GM12873 (cell line): Measurements from ENCODE around the gene ARHGAP21.

Experiments used
- CTCF ChIP-seq: IDR thresholded peaks from 2 replicates; pipeline ENCODE4 v1.5.1; 2012; ENCODE audit warnings: low read depth, mild to moderate bottlenecking, moderate library complexity, low read length, control low read depth; ENCODE audit not compliant: insufficient read depth; ENCODE audit errors: missing control alignments

The ARHGAP21 gene

DNA sequence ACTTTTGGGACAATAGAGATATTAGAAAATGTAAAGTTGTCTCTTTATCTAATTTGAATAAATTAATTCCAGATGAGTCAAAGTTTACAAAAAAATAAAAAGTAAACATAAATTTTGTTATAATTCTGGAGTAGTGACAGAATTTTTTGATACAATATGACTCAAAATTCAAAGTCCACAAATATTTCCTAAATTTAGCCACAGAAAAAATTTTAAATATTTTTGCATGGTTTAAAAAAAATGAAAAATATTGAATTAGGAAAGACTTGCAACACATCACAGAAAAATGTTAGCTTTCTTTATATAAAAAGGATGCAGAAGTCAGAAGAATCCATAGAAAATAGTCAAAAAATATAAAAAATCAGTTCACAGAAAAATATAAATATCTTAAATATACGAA, 117.7 kb downstream of the ARHGAP21 start:
- no peak for TF ChIP-seq CTCF

DNA sequence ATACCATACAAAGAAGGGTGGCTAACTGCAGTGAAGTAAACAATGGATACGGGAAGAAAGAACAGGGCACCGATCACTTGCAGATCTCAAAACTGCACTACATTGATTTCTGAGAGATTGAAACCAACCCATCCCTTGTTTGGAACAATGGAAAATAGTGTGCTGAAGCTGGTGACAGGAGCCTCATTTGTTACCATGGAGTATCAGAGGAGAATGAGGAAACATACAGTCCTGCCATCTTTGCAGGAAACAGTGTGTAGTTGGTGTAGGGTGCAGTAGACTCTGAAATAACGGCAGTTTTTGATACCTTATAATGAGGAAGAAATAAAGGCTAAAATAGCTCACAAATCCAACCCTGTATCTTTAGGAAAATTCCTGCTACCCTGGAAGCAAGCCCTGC, 118.5 kb downstream of the ARHGAP21 start:
- no peak for TF ChIP-seq CTCF

- no peak for TF ChIP-seq CTCF
These were observed 120.4 kb downstream of the ARHGAP21 start for GRCh38 chr10:24603333-24603732.

- TF ChIP-seq CTCF: no peak
These were observed 125.7 kb downstream of the ARHGAP21 start for GRCh38 chr10:24597961-24598360.

DNA sequence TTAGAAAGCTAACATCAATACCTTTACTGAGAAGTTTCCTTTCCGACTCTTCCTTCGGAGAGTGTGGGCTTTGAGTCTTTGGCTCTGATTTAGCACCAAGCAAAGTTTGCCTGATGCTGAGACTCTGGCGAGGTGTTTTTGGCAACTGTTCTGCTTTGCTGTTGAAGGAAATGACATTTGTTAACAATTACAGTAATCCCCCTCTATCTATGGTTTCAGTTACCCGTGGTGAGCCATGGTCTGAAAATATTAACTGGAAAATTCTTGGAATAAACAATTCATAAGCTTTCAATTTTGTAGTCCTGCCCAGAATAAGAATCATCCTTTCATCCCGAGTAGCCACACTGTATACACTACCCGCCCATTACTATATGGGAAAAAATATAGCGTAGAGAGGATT, 126.3 kb downstream of the ARHGAP21 start:
- no peak for TF ChIP-seq CTCF

DNA sequence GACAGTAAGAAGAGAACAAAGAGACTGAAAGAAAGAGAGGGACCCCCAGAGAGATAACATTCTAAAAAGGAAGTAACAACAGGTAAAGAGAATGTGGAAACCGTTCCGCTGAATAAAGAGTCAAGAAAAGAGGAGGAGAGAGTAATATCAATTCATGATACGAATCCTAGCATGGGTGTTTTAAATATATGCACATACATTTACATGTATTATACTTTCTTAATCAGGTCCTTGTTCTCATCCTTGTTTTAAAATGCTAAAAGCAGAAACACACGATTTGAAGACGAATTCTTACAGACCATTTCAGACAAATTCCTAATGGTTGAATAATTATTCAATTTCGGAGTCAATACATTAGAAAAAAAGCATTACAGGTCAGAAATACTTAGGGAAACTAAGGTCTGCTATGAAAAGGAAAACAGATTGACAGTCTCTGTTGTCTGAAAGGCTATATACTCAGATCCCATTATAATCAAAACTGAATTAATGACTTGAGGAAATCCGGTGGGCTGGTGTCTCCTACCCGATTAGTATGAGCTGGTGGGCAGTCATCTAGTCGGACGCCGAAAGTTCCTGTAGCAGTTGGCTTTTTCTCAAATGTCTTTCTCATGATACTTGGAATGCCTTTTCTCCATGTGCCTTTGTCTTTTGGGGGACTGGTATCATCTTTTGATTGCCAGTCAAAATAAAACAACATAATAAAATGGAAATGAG, 127.3 kb downstream of the ARHGAP21 start:
- TF ChIP-seq CTCF: no peak

DNA sequence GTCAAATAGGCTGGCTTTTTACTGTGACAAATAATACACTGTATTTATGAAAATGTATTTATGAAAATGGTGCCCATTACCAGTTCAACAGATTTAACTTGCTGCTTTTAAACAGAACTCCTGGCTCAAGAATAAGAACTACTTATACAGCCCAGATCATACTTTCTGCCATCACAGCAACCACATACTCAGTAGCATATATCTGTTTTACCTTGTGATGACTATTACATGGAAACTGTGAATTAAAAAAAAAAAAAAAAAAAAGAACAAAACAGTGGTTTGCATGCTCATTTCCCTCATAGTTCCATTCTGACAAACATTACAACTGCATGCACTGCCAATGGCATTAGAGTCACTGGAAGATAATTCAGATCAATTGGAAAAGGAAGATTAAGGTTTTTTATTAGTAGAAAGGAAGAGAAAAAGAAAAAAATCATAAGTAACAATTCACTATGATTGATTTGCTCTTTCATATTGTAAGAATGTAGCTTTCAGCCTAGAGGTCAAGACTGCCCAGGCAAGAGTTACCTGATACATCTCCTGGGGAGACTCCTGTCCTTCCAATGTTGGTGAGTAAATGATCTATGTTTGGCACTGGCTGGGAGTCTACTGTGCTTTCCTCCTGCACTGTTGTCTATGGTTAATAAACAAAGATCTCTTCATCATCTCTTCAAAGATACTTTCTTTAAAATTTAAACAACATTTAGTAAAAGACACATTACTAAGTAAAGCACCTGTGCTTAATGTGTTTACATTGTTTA, 132.8 kb downstream of the ARHGAP21 start:
- TF ChIP-seq CTCF: no peak
